ENCODE data around the gene ADGRB3. TPM values are rescaled to one million over a fixed set of nuclear protein-coding genes. Genes with fewer than 3 reads are reported as not detected.

Gene ADGRB3
- total RNA-seq, 1 experiment from 2014 or later, result 0.09 TPM

- CTCF ChIA-PET, result no interaction called here
These were observed 451.6 kb downstream of the ADGRB3 start for GRCh38 chr6:69086689-69087088.

GRCh38 chr6:69089539-69089938, 454.5 kb downstream of the ADGRB3 start:
- Mint-ChIP-seq H3K4me3 (ENCODE audit: low read depth, unreplicated experiment) (no peak overlapping the region), H3K27ac (ENCODE audit: unreplicated experiment) (no peak overlapping the region), H3K36me3 (ENCODE audit: insufficient read depth, unreplicated experiment) (no peaks in the 10 kb centered on the region), H3K4me1 (ENCODE audit: low read depth, unreplicated experiment) (peaks cover 18% of the 10 kb centered on the region), H3K9me3 (ENCODE audit: low read depth, unreplicated experiment) (no peaks in the 10 kb centered on the region), H3K27me3 (ENCODE audit: unreplicated experiment) (no peaks in the 10 kb centered on the region)
- TF ChIP-seq CTCF (IDR thresholded peaks at IDR 0.05; ENCODE audit: unreplicated experiment), result no peak
- intact Hi-C loops (cut with micrococcal nuclease; ENCODE audit: unreplicated experiment), result no loop called here
- no TSS peak for BruUV-seq (replicated peaks)
- CTCF ChIA-PET, result no interaction called here
- no peak for DNase-seq

More at GRCh38 chr6:69086689-69087088, 451.6 kb downstream of the ADGRB3 start:
- H3K27me3 Mint-ChIP-seq (ENCODE audit: unreplicated experiment), result no peaks in the 10 kb centered on the region
- intact Hi-C loops (cut with micrococcal nuclease; ENCODE audit: unreplicated experiment), result no loop called here
- TF ChIP-seq CTCF (IDR thresholded peaks at IDR 0.05; ENCODE audit: unreplicated experiment), result no peak
- no TSS peak for BruUV-seq (replicated peaks)
- H3K4me3 Mint-ChIP-seq (ENCODE audit: low read depth, unreplicated experiment), result no peak overlapping the region
- H3K36me3 Mint-ChIP-seq (ENCODE audit: insufficient read depth, unreplicated experiment), result no peaks in the 10 kb centered on the region
- no peak for DNase-seq
- H3K9me3 Mint-ChIP-seq (ENCODE audit: low read depth, unreplicated experiment), result no peaks in the 10 kb centered on the region
- H3K27ac Mint-ChIP-seq (ENCODE audit: unreplicated experiment), result peak overlapping the region; percentile 49
- H3K4me1 Mint-ChIP-seq (ENCODE audit: low read depth, unreplicated experiment), result peaks cover 30% of the 10 kb centered on the region

- peak; percentile 43 for DNase-seq
- intact Hi-C loops (cut with micrococcal nuclease; ENCODE audit: unreplicated experiment), result loop anchor here (2.0 kb wide), 1 partner anchor 25 kb away; no protein-coding TSS in a partner anchor
- Mint-ChIP-seq H3K27me3 (ENCODE audit: unreplicated experiment) (no peaks in the 10 kb centered on the region), H3K4me1 (ENCODE audit: low read depth, unreplicated experiment) (peaks cover 12% of the 10 kb centered on the region), H3K36me3 (ENCODE audit: insufficient read depth, unreplicated experiment) (no peaks in the 10 kb centered on the region), H3K4me3 (ENCODE audit: low read depth, unreplicated experiment) (no peak overlapping the region), H3K9me3 (ENCODE audit: low read depth, unreplicated experiment) (no peaks in the 10 kb centered on the region), H3K27ac (ENCODE audit: unreplicated experiment) (no peak overlapping the region)
- no peak for TF ChIP-seq CTCF (IDR thresholded peaks at IDR 0.05; ENCODE audit: unreplicated experiment)
- no TSS peak for BruUV-seq (replicated peaks)
- CTCF ChIA-PET, result no interaction called here
These were observed 455.1 kb downstream of the ADGRB3 start for GRCh38 chr6:69090132-69090531.

- no peak overlapping the region for H3K27ac Mint-ChIP-seq (ENCODE audit: unreplicated experiment)
- no peak overlapping the region for H3K4me3 Mint-ChIP-seq (ENCODE audit: low read depth, unreplicated experiment)
- peaks cover 2% of the 10 kb centered on the region for H3K9me3 Mint-ChIP-seq (ENCODE audit: low read depth, unreplicated experiment)
- no TSS peak for BruUV-seq (replicated peaks)
- no peaks in the 10 kb centered on the region for H3K36me3 Mint-ChIP-seq (ENCODE audit: insufficient read depth, unreplicated experiment)
- no peak for TF ChIP-seq CTCF (IDR thresholded peaks at IDR 0.05; ENCODE audit: unreplicated experiment)
- DNase-seq, result no peak
- intact Hi-C loops (cut with micrococcal nuclease; ENCODE audit: unreplicated experiment), result no loop called here
- peaks cover 20% of the 10 kb centered on the region for H3K4me1 Mint-ChIP-seq (ENCODE audit: low read depth, unreplicated experiment)
- CTCF ChIA-PET, result no interaction called here
- H3K27me3 Mint-ChIP-seq (ENCODE audit: unreplicated experiment), result no peaks in the 10 kb centered on the region
These were observed 461.6 kb downstream of the ADGRB3 start for GRCh38 chr6:69096681-69097080.

Data from Calu3 (cell line).